GM23248 (cell line): ENCODE results near the gene ASB10. TPM values are rescaled to one million over a fixed set of nuclear protein-coding genes. Genes with fewer than 3 reads are reported as not detected.

ENCODE experiments used
- DNase-seq: peaks from one replicate; pipeline ENCODE4 v3.0.0-alpha.2; 2015
- H2AFZ ChIP-seq: fragments of 200-600 bp; sonication (generic); 2 replicates; pipeline ENCODE4 v1.6.1; 2016; ENCODE audit warnings: antibody characterized with exemption
- H3F3A ChIP-seq: fragments of 200-600 bp; sonication (generic); 2 replicates; pipeline ENCODE4 v1.6.1; 2016; ENCODE audit warnings: mild to moderate bottlenecking, antibody characterized with exemption, mixed run types; ENCODE audit not compliant: insufficient read depth
- H3K27ac ChIP-seq: fragments of 200-600 bp; sonication (generic); 2 replicates; pipeline ENCODE4 v1.5.1; 2016; ENCODE audit warnings: mild to moderate bottlenecking
- H3K27me3 ChIP-seq: fragments of 200-600 bp; sonication (generic); replicated peaks from 2 replicates; pipeline ENCODE4 v1.6.1; 2016; ENCODE audit warnings: mild to moderate bottlenecking; ENCODE audit not compliant: insufficient read depth
- H3K36me3 ChIP-seq: fragments of 200-600 bp; sonication (generic); 2 replicates; pipeline ENCODE4 v1.6.1; 2016; ENCODE audit warnings: low read depth, mild to moderate bottlenecking
- H3K4me1 ChIP-seq: fragments of 200-600 bp; sonication (generic); 2 replicates; pipeline ENCODE4 v1.6.1; 2016; ENCODE audit warnings: mild to moderate bottlenecking; ENCODE audit not compliant: insufficient read depth
- H3K4me2 ChIP-seq: fragments of 200-600 bp; sonication (generic); one replicate; pipeline ENCODE4 v1.6.1; 2016; ENCODE audit warnings: mild to moderate bottlenecking; ENCODE audit not compliant: unreplicated experiment
- H3K4me3 ChIP-seq: fragments of 200-600 bp; sonication (generic); 2 replicates; pipeline ENCODE4 v1.5.1; 2016; ENCODE audit warnings: mild to moderate bottlenecking
- H3K79me2 ChIP-seq: fragments of 200-600 bp; sonication (generic); 2 replicates; pipeline ENCODE4 v1.6.1; 2016; ENCODE audit warnings: mild to moderate bottlenecking; ENCODE audit not compliant: insufficient read depth
- H3K9ac ChIP-seq: fragments of 200-600 bp; sonication (generic); 2 replicates; pipeline ENCODE4 v1.6.1; 2016; ENCODE audit warnings: mild to moderate bottlenecking
- H3K9me2 ChIP-seq: fragments of 200-600 bp; sonication (generic); 2 replicates; pipeline ENCODE4 v1.6.1; 2016; ENCODE audit warnings: mixed run types, mild to moderate bottlenecking, moderate library complexity; ENCODE audit not compliant: insufficient read depth
- H3K9me3 ChIP-seq: fragments of 200-600 bp; sonication (generic); one replicate; pipeline ENCODE4 v1.6.1; 2017; ENCODE audit warnings: low read depth
- H4K20me1 ChIP-seq: fragments of 200-600 bp; sonication (generic); 2 replicates; pipeline ENCODE4 v1.6.0; 2016; ENCODE audit not compliant: insufficient read depth
- EZH2 ChIP-seq: fragments of 200-600 bp; sonication (generic); IDR thresholded peaks from 2 replicates; pipeline ENCODE4 v1.6.1; 2018; ENCODE audit warnings: antibody characterized with exemption, mild to moderate bottlenecking; ENCODE audit not compliant: insufficient read depth, poor library complexity, severe bottlenecking
- EZH2phosphoT487 ChIP-seq: fragments of 200-600 bp; sonication (generic); IDR thresholded peaks from 2 replicates; pipeline ENCODE4 v1.6.1; 2018; ENCODE audit warnings: antibody characterized with exemption, moderate library complexity, mild to moderate bottlenecking, low read depth; ENCODE audit not compliant: insufficient read depth
- WGBS, 2 experiments: methylation state at CpG; one replicate each; pipeline ENCODE4 v1.1.6; 2015 to 2017; ENCODE audit warnings: low lambda C conversion rate in 2 of 2, low coverage in 1 of 2; ENCODE audit errors: missing lambda C conversion rate in 2 of 2; 5-methylcytosine and 5-hydroxymethylcytosine counted together
- in situ Hi-C: fragments of 300-500 bp; cut with MboI; formaldehyde crosslinking; loops from 2 replicates; pipeline ENCODE4 v1.15.0; 2020
- polyA plus RNA-seq: library from polyadenylated mRNA; unstranded; fragments of >200 nt; fragmentation: Nextera tagmentation; extraction: Ambion mirVana; gene quantifications from 2 replicates; pipeline ENCODE4 v1.2.1, GENCODE V29; 2016
- total RNA-seq: library from RNA; depleted of rRNA; stranded (reverse); fragments of >200 nt; shearing (Covaris generic); gene quantifications from 2 replicates; pipeline ENCODE4 v1.2.3, GENCODE V29; 2014

Gene ASB10
- total and polyA plus RNA-seq, 2 experiments from 2014 or later, result not detected

- H3K4me1 ChIP-seq, result no peaks in the 10 kb centered on the region
- no peak overlapping the region for H3K4me3 ChIP-seq
- no peaks in the 10 kb centered on the region for H3F3A ChIP-seq
- TF ChIP-seq EZH2phosphoT487 (no peak), EZH2 (no peak)
- no peaks in the 10 kb centered on the region for H3K9me3 ChIP-seq
- no peak overlapping the region for H3K4me2 ChIP-seq
- no peak overlapping the region for H3K9ac ChIP-seq
- no peak overlapping the region for H2AFZ ChIP-seq
- H3K9me2 ChIP-seq, result no peaks in the 10 kb centered on the region
- no peak for DNase-seq
- H3K79me2 ChIP-seq, result no peaks in the 10 kb centered on the region
- in situ Hi-C loops, result no loop called here
- peaks cover 31% of the 10 kb centered on the region for H3K27me3 ChIP-seq
- H3K27ac ChIP-seq, result no peak overlapping the region
- H4K20me1 ChIP-seq, result no peaks in the 10 kb centered on the region
- 87 to 90% methylated on average over 9 of the region's 9 CpGs for WGBS, 2 experiments
- no peaks in the 10 kb centered on the region for H3K36me3 ChIP-seq
These were observed 15.8 kb upstream of the ASB10 start for GRCh38 chr7:151202836-151203235.

GRCh38 chr7:151201751-151202150 lies 14.7 kb upstream of the ASB10 start:
- Histone ChIP-seq H3F3A (no peaks in the 10 kb centered on the region), H3K36me3 (no peaks in the 10 kb centered on the region), H3K27ac (no peak overlapping the region), H3K27me3 (peaks cover 36% of the 10 kb centered on the region), H3K4me1 (no peaks in the 10 kb centered on the region), H3K9me3 (no peaks in the 10 kb centered on the region), H3K4me2 (no peak overlapping the region), H2AFZ (no peak overlapping the region), H4K20me1 (no peaks in the 10 kb centered on the region), H3K9ac (no peak overlapping the region), H3K9me2 (no peaks in the 10 kb centered on the region), H3K4me3 (no peak overlapping the region), H3K79me2 (no peaks in the 10 kb centered on the region)
- DNase-seq, result no peak
- WGBS, 2 experiments, result 63 to 69% methylated on average over 3 to 4 of the region's 4 CpGs
- TF ChIP-seq EZH2 (no peak), EZH2phosphoT487 (no peak)
- in situ Hi-C loops, result no loop called here

GRCh38 chr7:151201344-151201743 lies 14.3 kb upstream of the ASB10 start:
- Histone ChIP-seq H4K20me1 (no peaks in the 10 kb centered on the region), H3K79me2 (no peaks in the 10 kb centered on the region), H3F3A (no peaks in the 10 kb centered on the region), H3K27ac (no peak overlapping the region), H3K9ac (no peak overlapping the region), H3K4me2 (no peak overlapping the region), H3K4me3 (no peak overlapping the region), H3K9me3 (no peaks in the 10 kb centered on the region), H3K4me1 (no peaks in the 10 kb centered on the region), H3K27me3 (peaks cover 40% of the 10 kb centered on the region), H2AFZ (no peak overlapping the region), H3K36me3 (no peaks in the 10 kb centered on the region), H3K9me2 (no peaks in the 10 kb centered on the region)
- in situ Hi-C loops, result no loop called here
- WGBS, 2 experiments, result 35 to 41% methylated on average over 3 of the region's 3 CpGs
- no peak for DNase-seq
- TF ChIP-seq EZH2 (no peak), EZH2phosphoT487 (no peak)

- DNase-seq, result no peak
These were observed 12.1 kb upstream of the ASB10 start for GRCh38 chr7:151198945-151199848.

More at GRCh38 chr7:151198945-151199848, 12.1 kb upstream of the ASB10 start:
- TF ChIP-seq EZH2phosphoT487 (no peak), EZH2 (no peak)
- H3K4me3 ChIP-seq, result no peak overlapping the region
- no peak overlapping the region for H3K4me2 ChIP-seq
- no peak overlapping the region for H3K27ac ChIP-seq
- no peak overlapping the region for H2AFZ ChIP-seq
- H3K27me3 ChIP-seq, result peaks cover 44% of the 10 kb centered on the region
- H3K79me2 ChIP-seq, result no peaks in the 10 kb centered on the region
- in situ Hi-C loops, result no loop called here
- no peaks in the 10 kb centered on the region for H3K9me3 ChIP-seq
- no peaks in the 10 kb centered on the region for H4K20me1 ChIP-seq
- H3K4me1 ChIP-seq, result no peaks in the 10 kb centered on the region
- 18 to 23% methylated on average over 19 to 30 of the region's 30 CpGs for WGBS, 2 experiments
- no peak overlapping the region for H3K9ac ChIP-seq
- no peaks in the 10 kb centered on the region for H3K9me2 ChIP-seq
- no peaks in the 10 kb centered on the region for H3F3A ChIP-seq
- no peaks in the 10 kb centered on the region for H3K36me3 ChIP-seq
